Gastrocnemius medialis (tissue), 4 donors: ENCODE data around the gene GARIN5B.

Experiments used
- CTCF ChIP-seq, 5 experiments: fragments of 450-650 bp in 3 of 5; fragments of 200-600 bp in 2 of 5; sonication (generic) in 2 of 5; IDR thresholded peaks in 4 of 5; conservative IDR thresholded peaks in 1 of 5; 1 replicate in 4 of 5; 2 replicates in 1 of 5; pipeline ENCODE4 v1.5.1; 2016 to 2019; ENCODE audit warnings: antibody characterized with exemption in 5 of 5, mild to moderate bottlenecking in 3 of 5, moderate library complexity in 3 of 5
- POLR2A ChIP-seq, 2 donors: fragments of 450-650 bp; IDR thresholded peaks; one replicate each; pipeline ENCODE4 v1.6.1; 2017; ENCODE audit warnings: antibody characterized with exemption in 2 of 2, mild to moderate bottlenecking in 2 of 2, moderate library complexity in 2 of 2

- no peak for TF ChIP-seq CTCF (IDR thresholded peaks at IDR 0.05 in 4 of 5, conservative IDR thresholded peaks at IDR 0.05 in 1 of 5)
- TF ChIP-seq POLR2A (IDR thresholded peaks at IDR 0.05), result no peak
Observed at GRCh38 chr19:55353803-55354697, 9.0 kb downstream of the GARIN5B start.
